Measurements from ENCODE around the gene DRC1.
A peak's percentile ranks its signal among the peaks of the same experiment; 100 is the strongest.

The DRC1 gene

GRCh38 chr2:26400723-26401122, 997 bp upstream of the DRC1 start:
- no peak for DNase-seq

- DNase-seq: no peak
These were observed 5.8 kb downstream of the DRC1 start for GRCh38 chr2:26407526-26407925.

- no peak for DNase-seq
These were observed 8.1 kb downstream of the DRC1 start for GRCh38 chr2:26409785-26410184.

GRCh38 chr2:26410764-26411243, 9.1 kb downstream of the DRC1 start:
- no peak for DNase-seq

GRCh38 chr2:26411419-26411818, 9.7 kb downstream of the DRC1 start:
- no peak for DNase-seq

GRCh38 chr2:26412091-26412673, 10.5 kb downstream of the DRC1 start:
- no peak for DNase-seq

GRCh38 chr2:26414311-26414710, 12.6 kb downstream of the DRC1 start:
- no peak for DNase-seq

- DNase-seq: no peak
These were observed 20.2 kb downstream of the DRC1 start for GRCh38 chr2:26421961-26422360.

GRCh38 chr2:26422947-26423629, 21.4 kb downstream of the DRC1 start:
- DNase-seq: peak; percentile 6

- no peak for DNase-seq
These were observed 22.0 kb downstream of the DRC1 start for GRCh38 chr2:26423750-26424149.

- no peak for DNase-seq
These were observed 22.5 kb downstream of the DRC1 start for GRCh38 chr2:26424221-26424620.

- no peak for DNase-seq
These were observed 27.1 kb downstream of the DRC1 start for GRCh38 chr2:26428846-26429245.

GRCh38 chr2:26429779-26430578, 28.3 kb downstream of the DRC1 start:
- DNase-seq: peak; percentile 13

GRCh38 chr2:26430826-26431225, 29.1 kb downstream of the DRC1 start:
- DNase-seq: peak; percentile 20

GRCh38 chr2:26432363-26432762, 30.6 kb downstream of the DRC1 start:
- DNase-seq: no peak

GRCh38 chr2:26432859-26433258, 31.1 kb downstream of the DRC1 start:
- DNase-seq: no peak

- DNase-seq: no peak
These were observed 33.4 kb downstream of the DRC1 start for GRCh38 chr2:26435106-26435505.

- peak; percentile 68 for DNase-seq
These were observed 36.8 kb downstream of the DRC1 start for GRCh38 chr2:26438526-26438925.

GRCh38 chr2:26438926-26439325, 37.2 kb downstream of the DRC1 start:
- DNase-seq: peak; percentile 45

- DNase-seq: no peak
These were observed 40.6 kb downstream of the DRC1 start for GRCh38 chr2:26442301-26442700.

- DNase-seq: no peak
These were observed 41.0 kb downstream of the DRC1 start for GRCh38 chr2:26442707-26443106.

GRCh38 chr2:26444236-26444635, 42.5 kb downstream of the DRC1 start:
- DNase-seq: no peak

- no peak for DNase-seq
These were observed 46.9 kb downstream of the DRC1 start for GRCh38 chr2:26448651-26449050.

Measured in fibroblast of upper back skin (primary cell).